Endothelial cell of umbilical vein (primary cell): ENCODE data around the gene SPTBN4.

Source experiments
- EZH2 ChIP-seq: IDR thresholded peaks from 2 replicates; pipeline ENCODE4 v1.6.1; 2012; ENCODE audit warnings: borderline replicate concordance, low read depth, mild to moderate bottlenecking, moderate library complexity, low read length, inconsistent platforms; ENCODE audit not compliant: severe bottlenecking
- POLR2A ChIP-seq: IDR thresholded peaks from 2 replicates; pipeline ENCODE4 v1.6.1; 2012; ENCODE audit warnings: low read depth, mild to moderate bottlenecking, control low read depth, low read length
- POLR2AphosphoS5 ChIP-seq: IDR thresholded peaks from 2 replicates; pipeline ENCODE4 v1.6.1; 2012; ENCODE audit warnings: low read depth, mild to moderate bottlenecking, control low read depth, low read length, moderate library complexity; ENCODE audit not compliant: insufficient read depth
- TF ChIP-seq, protein P1 (sequence below), 2 donors: IDR thresholded peaks; 1 replicate in 1 of 2; 2 replicates in 1 of 2; pipeline ENCODE4 v1.5.1; 2011; ENCODE audit warnings: low read length in 2 of 2, mild to moderate bottlenecking in 2 of 2, moderate library complexity in 2 of 2, control low read depth in 1 of 2, inconsistent platforms in 1 of 2, low read depth in 1 of 2; ENCODE audit not compliant: insufficient read depth in 1 of 2; ENCODE audit errors: extremely low read depth in 1 of 2

DNA sequence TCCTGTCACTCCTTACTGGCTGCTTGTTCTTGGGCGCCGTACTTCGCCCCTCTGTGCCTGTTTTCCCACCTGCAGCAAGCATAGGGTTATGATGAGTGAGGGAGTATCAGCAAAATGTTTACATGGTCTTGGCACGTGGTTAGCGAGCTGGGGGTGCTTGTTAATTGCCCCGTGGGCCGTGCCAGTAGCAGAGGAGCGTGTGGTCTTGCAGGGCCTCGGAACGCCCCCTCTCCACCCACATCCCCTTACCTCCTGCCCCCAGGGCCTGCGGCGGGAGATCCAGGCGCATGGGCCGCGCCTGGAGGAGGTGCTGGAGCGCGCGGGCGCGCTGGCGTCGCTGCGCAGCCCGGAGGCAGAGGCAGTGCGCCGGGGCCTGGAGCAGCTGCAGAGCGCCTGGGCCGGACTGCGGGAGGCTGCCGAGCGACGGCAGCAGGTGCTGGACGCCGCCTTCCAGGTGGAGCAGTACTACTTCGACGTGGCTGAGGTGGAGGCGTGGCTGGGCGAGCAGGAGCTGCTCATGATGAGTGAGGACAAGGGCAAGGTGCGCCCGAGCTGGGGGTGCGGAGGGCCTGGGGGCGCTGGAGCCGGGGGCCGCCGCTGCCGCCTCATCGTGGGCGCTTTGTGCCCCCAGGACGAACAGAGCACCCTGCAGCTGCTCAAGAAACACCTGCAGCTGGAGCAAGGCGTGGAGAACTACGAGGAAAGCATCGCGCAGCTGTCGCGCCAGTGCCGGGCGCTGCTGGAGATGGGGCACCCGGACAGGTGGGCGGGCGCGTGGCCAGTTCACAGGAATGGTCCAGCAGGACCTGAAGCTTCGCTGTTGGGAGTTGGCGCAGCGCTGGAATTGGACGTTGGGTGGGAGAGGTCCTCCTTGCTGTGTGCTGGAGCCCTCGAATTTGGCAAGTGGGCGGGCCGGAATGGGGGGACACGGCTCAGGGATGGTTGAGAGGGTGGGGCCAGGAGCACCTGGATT lies 87.4 kb downstream of the SPTBN4 start:
- TF ChIP-seq EZH2 (no peak), POLR2A (no peak), POLR2AphosphoS5 (no peak)
- TF ChIP-seq, protein P1, sequence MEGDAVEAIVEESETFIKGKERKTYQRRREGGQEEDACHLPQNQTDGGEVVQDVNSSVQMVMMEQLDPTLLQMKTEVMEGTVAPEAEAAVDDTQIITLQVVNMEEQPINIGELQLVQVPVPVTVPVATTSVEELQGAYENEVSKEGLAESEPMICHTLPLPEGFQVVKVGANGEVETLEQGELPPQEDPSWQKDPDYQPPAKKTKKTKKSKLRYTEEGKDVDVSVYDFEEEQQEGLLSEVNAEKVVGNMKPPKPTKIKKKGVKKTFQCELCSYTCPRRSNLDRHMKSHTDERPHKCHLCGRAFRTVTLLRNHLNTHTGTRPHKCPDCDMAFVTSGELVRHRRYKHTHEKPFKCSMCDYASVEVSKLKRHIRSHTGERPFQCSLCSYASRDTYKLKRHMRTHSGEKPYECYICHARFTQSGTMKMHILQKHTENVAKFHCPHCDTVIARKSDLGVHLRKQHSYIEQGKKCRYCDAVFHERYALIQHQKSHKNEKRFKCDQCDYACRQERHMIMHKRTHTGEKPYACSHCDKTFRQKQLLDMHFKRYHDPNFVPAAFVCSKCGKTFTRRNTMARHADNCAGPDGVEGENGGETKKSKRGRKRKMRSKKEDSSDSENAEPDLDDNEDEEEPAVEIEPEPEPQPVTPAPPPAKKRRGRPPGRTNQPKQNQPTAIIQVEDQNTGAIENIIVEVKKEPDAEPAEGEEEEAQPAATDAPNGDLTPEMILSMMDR (IDR thresholded peaks at IDR 0.05; ENCODE audit: extremely low read depth in 1 of 2, insufficient read depth in 1 of 2, low read depth in 1 of 2, low read length in 2 of 2) = no peak
